Measurements from ENCODE around the gene RRAD. TPM values are rescaled to one million over a fixed set of nuclear protein-coding genes. Genes with fewer than 3 reads are reported as not detected.

The RRAD gene
- total RNA-seq, 1 donor from 2014 or later: not detected

GRCh38 chr16:66943426-66944053 lies 18.2 kb upstream of the RRAD start:
- no peak for TF ChIP-seq CTCF (IDR thresholded peaks at IDR 0.05; ENCODE audit: unreplicated experiment)
- Mint-ChIP-seq H3K9me3 (ENCODE audit: unreplicated experiment) (no peaks in the 10 kb centered on the region), H3K4me1 (ENCODE audit: unreplicated experiment) (peaks cover 5% of the 10 kb centered on the region), H3K4me3 (ENCODE audit: unreplicated experiment) (no peak overlapping the region), H3K36me3 (ENCODE audit: low read depth, unreplicated experiment) (peaks cover 19% of the 10 kb centered on the region), H3K27ac (ENCODE audit: unreplicated experiment) (no peak overlapping the region), H3K27me3 (ENCODE audit: unreplicated experiment) (peaks cover 6% of the 10 kb centered on the region)
- DNase-seq (ENCODE audit: low spot score): no peak

GRCh38 chr16:66942981-66943380 lies 17.6 kb upstream of the RRAD start:
- no peak for TF ChIP-seq CTCF (IDR thresholded peaks at IDR 0.05; ENCODE audit: unreplicated experiment)
- peaks cover 6% of the 10 kb centered on the region for H3K27me3 Mint-ChIP-seq (ENCODE audit: unreplicated experiment)
- H3K4me3 Mint-ChIP-seq (ENCODE audit: unreplicated experiment): no peak overlapping the region
- DNase-seq (ENCODE audit: low spot score): no peak
- H3K4me1 Mint-ChIP-seq (ENCODE audit: unreplicated experiment): peaks cover 5% of the 10 kb centered on the region
- no peaks in the 10 kb centered on the region for H3K9me3 Mint-ChIP-seq (ENCODE audit: unreplicated experiment)
- H3K27ac Mint-ChIP-seq (ENCODE audit: unreplicated experiment): no peak overlapping the region
- peaks cover 19% of the 10 kb centered on the region for H3K36me3 Mint-ChIP-seq (ENCODE audit: low read depth, unreplicated experiment)

GRCh38 chr16:66940236-66940635 lies 14.9 kb upstream of the RRAD start:
- no peak overlapping the region for H3K27ac Mint-ChIP-seq (ENCODE audit: unreplicated experiment)
- no peak for DNase-seq (ENCODE audit: low spot score)

GRCh38 chr16:66939366-66939765 lies 14.0 kb upstream of the RRAD start:
- no peak overlapping the region for H3K27ac Mint-ChIP-seq (ENCODE audit: unreplicated experiment)
- TF ChIP-seq CTCF (IDR thresholded peaks at IDR 0.05; ENCODE audit: unreplicated experiment): no peak

More at GRCh38 chr16:66940236-66940635, 14.9 kb upstream of the RRAD start:
- Mint-ChIP-seq H3K27me3 (ENCODE audit: unreplicated experiment) (peaks cover 15% of the 10 kb centered on the region), H3K4me1 (ENCODE audit: unreplicated experiment) (peaks cover 14% of the 10 kb centered on the region), H3K4me3 (ENCODE audit: unreplicated experiment) (no peak overlapping the region), H3K36me3 (ENCODE audit: low read depth, unreplicated experiment) (peaks cover 27% of the 10 kb centered on the region), H3K9me3 (ENCODE audit: unreplicated experiment) (no peaks in the 10 kb centered on the region)
- no peak for TF ChIP-seq CTCF (IDR thresholded peaks at IDR 0.05; ENCODE audit: unreplicated experiment)

GRCh38 chr16:66937725-66938337 lies 12.5 kb upstream of the RRAD start:
- peak overlapping the region; percentile 62 for H3K4me3 Mint-ChIP-seq (ENCODE audit: unreplicated experiment)
- H3K27ac Mint-ChIP-seq (ENCODE audit: unreplicated experiment): no peak overlapping the region

More at GRCh38 chr16:66939366-66939765, 14.0 kb upstream of the RRAD start:
- Mint-ChIP-seq H3K4me3 (ENCODE audit: unreplicated experiment) (no peak overlapping the region), H3K36me3 (ENCODE audit: low read depth, unreplicated experiment) (peaks cover 27% of the 10 kb centered on the region), H3K27me3 (ENCODE audit: unreplicated experiment) (peaks cover 18% of the 10 kb centered on the region), H3K4me1 (ENCODE audit: unreplicated experiment) (peaks cover 14% of the 10 kb centered on the region), H3K9me3 (ENCODE audit: unreplicated experiment) (no peaks in the 10 kb centered on the region)
- no peak for DNase-seq (ENCODE audit: low spot score)

More at GRCh38 chr16:66937725-66938337, 12.5 kb upstream of the RRAD start:
- TF ChIP-seq CTCF (IDR thresholded peaks at IDR 0.05; ENCODE audit: unreplicated experiment): no peak
- Mint-ChIP-seq H3K4me1 (ENCODE audit: unreplicated experiment) (peaks cover 24% of the 10 kb centered on the region), H3K27me3 (ENCODE audit: unreplicated experiment) (peaks cover 18% of the 10 kb centered on the region), H3K36me3 (ENCODE audit: low read depth, unreplicated experiment) (peaks cover 34% of the 10 kb centered on the region), H3K9me3 (ENCODE audit: unreplicated experiment) (no peaks in the 10 kb centered on the region)
- DNase-seq (ENCODE audit: low spot score): no peak
